GM12801 (cell line): ENCODE data around the gene INIP.

Source experiments
- CTCF ChIP-seq: IDR thresholded peaks from one replicate; pipeline ENCODE4 v1.5.1; 2011; ENCODE audit warnings: control low read depth; ENCODE audit not compliant: insufficient read length; ENCODE audit errors: extremely low read depth

Gene INIP

GRCh38 chr9:112712678-112713077, 5.2 kb downstream of the INIP start:
- no peak for TF ChIP-seq CTCF

- no peak for TF ChIP-seq CTCF
These were observed 6.7 kb downstream of the INIP start for GRCh38 chr9:112711050-112711689.

- TF ChIP-seq CTCF: no peak
These were observed 12.0 kb downstream of the INIP start for GRCh38 chr9:112705768-112706427.

GRCh38 chr9:112703304-112703703, 14.6 kb downstream of the INIP start:
- no peak for TF ChIP-seq CTCF

GRCh38 chr9:112700085-112700484, 17.8 kb downstream of the INIP start:
- TF ChIP-seq CTCF: no peak

GRCh38 chr9:112699230-112699629, 18.7 kb downstream of the INIP start:
- no peak for TF ChIP-seq CTCF

- no peak for TF ChIP-seq CTCF
These were observed 21.5 kb downstream of the INIP start for GRCh38 chr9:112696461-112696860.
